ENCODE results near the gene GLOD4.

GLOD4 gene

DNA sequence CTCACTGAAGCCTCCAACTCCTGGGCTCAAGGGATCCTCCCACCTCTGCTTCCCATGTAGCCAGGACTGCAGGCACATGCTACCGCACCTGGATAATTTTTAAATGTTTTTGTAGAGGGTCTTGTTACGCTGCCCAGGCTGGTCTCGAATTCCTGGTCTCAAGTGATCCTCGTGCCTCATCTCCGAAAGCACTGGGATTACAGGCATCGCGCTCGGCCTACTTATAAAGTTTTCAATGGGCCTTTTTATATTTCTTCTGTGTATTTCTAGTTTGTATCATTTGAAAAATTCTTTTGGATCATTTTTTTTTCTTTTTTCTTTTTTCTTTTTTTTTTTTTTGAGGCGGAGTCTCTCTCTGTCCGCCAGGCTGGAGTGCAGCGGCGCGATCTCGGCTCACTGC, 57.0 kb downstream of the GLOD4 start:
- Histone ChIP-seq H3K27me3 (ENCODE audit: insufficient read depth, low read length, poor library complexity) (no peaks in the 10 kb centered on the region), H2AFZ (ENCODE audit: low read depth, low read length) (no peak overlapping the region), H3K9ac (ENCODE audit: low read depth, low read length) (no peak overlapping the region), H3K79me2 (ENCODE audit: insufficient read depth, low read length) (no peaks in the 10 kb centered on the region), H3K9me3 (ENCODE audit: insufficient read depth, low read length, severe bottlenecking) (no peaks in the 10 kb centered on the region), H4K20me1 (ENCODE audit: insufficient read depth, low read length) (no peaks in the 10 kb centered on the region), H3K27ac (ENCODE audit: low read length) (no peak overlapping the region), H3K4me1 (ENCODE audit: insufficient read depth, low read length) (no peaks in the 10 kb centered on the region), H3K36me3 (ENCODE audit: insufficient read depth, low read length) (no peaks in the 10 kb centered on the region), H3K4me2 (ENCODE audit: insufficient read depth, low read length) (no peak overlapping the region), H3K4me3 (ENCODE audit: low read depth in 1 of 2, low read length in 2 of 2) (no peak overlapping the region)
- ATAC-seq (ENCODE audit: insufficient read depth, low read depth) (no peak), DNase-seq (no peak)
- no peak for TF ChIP-seq EZH2 (IDR thresholded peaks at IDR 0.05; ENCODE audit: borderline replicate concordance, low read depth, low read length, severe bottlenecking)
- TF ChIP-seq, protein P1, sequence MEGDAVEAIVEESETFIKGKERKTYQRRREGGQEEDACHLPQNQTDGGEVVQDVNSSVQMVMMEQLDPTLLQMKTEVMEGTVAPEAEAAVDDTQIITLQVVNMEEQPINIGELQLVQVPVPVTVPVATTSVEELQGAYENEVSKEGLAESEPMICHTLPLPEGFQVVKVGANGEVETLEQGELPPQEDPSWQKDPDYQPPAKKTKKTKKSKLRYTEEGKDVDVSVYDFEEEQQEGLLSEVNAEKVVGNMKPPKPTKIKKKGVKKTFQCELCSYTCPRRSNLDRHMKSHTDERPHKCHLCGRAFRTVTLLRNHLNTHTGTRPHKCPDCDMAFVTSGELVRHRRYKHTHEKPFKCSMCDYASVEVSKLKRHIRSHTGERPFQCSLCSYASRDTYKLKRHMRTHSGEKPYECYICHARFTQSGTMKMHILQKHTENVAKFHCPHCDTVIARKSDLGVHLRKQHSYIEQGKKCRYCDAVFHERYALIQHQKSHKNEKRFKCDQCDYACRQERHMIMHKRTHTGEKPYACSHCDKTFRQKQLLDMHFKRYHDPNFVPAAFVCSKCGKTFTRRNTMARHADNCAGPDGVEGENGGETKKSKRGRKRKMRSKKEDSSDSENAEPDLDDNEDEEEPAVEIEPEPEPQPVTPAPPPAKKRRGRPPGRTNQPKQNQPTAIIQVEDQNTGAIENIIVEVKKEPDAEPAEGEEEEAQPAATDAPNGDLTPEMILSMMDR (IDR thresholded peaks at IDR 0.05; ENCODE audit: borderline replicate concordance, extremely low read depth, low read length, poor library complexity, severe bottlenecking) = no peak

DNA sequence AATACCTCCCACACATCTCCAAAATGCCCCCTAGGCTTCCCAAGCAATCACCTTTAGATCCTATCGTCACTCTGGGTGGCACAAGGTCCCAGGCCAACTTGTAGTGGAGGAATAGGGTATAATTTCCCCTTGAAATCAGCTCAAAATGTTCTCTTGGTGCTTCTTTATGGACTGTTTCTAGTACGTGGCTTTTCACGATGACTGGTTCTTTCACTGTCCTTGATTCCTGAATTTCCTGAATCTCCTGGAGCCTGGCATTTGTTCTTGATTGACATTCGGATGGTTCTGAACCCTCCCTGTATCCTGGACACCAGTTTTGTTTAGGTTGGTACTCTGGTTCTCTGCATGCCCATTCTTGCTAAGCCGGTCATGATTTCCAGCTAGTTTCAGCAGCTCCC, 60.5 kb downstream of the GLOD4 start:
- Histone ChIP-seq H4K20me1 (ENCODE audit: insufficient read depth, low read length) (no peaks in the 10 kb centered on the region), H3K36me3 (ENCODE audit: insufficient read depth, low read length) (no peaks in the 10 kb centered on the region)

DNA sequence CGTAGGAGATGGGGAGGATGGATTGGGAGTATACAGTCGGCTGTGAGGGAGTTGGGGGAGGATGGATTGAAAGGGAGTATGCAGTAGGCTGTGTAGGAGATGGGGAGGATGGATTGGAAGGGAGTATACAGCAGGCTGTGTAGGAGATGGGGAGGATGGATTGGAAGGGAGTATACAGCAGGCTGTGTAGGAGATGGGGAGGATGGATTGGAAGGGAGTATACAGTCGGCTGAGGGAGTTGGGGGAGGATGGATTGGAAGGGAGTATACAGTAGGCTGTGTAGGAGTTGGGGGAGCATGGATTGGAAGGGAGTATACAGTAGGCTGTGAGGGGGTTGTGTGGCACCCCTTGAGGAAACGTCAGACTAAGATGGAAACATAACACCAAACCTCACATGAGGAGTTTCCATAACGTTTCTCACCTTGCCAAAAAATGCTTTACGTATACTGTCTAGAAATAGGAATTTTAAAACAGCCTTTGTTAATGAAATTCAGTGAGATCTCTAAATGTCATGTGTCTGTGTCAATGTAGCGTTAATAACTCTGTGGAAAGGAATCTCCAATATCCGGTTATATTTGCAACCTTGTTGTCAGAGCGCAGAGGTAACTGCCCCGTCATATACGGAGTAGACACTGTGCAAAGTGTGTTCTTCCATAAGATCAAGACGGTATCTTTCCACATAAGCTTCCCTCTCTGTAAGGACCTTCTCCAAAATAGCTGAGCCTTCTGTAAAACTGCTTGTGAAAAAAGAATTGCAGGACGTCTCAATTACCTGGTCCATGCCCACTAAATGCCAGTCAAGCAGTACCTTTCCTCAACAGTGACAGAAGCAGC, 61.2 kb downstream of the GLOD4 start:
- H4K20me1 ChIP-seq (ENCODE audit: insufficient read depth, low read length) = no peaks in the 10 kb centered on the region
- H3K27me3 ChIP-seq (ENCODE audit: insufficient read depth, low read length, poor library complexity) = no peaks in the 10 kb centered on the region
- H3K79me2 ChIP-seq (ENCODE audit: insufficient read depth, low read length) = no peaks in the 10 kb centered on the region
- H2AFZ ChIP-seq (ENCODE audit: low read depth, low read length) = no peak overlapping the region
- H3K4me1 ChIP-seq (ENCODE audit: insufficient read depth, low read length) = peaks cover 3% of the 10 kb centered on the region; the same call in 1 of the 2 replicates
- ATAC-seq (ENCODE audit: insufficient read depth, low read depth) (no peak), DNase-seq (no peak)
- H3K9me3 ChIP-seq (ENCODE audit: insufficient read depth, low read length, severe bottlenecking) = no peaks in the 10 kb centered on the region
- no peak overlapping the region for H3K4me2 ChIP-seq (ENCODE audit: insufficient read depth, low read length)
- H3K4me3 ChIP-seq (ENCODE audit: low read depth in 1 of 2, low read length in 2 of 2) = no peak overlapping the region
- no peaks in the 10 kb centered on the region for H3K36me3 ChIP-seq (ENCODE audit: insufficient read depth, low read length)
- H3K27ac ChIP-seq (ENCODE audit: low read length) = no peak overlapping the region
- TF ChIP-seq, protein P1 (IDR thresholded peaks at IDR 0.05; ENCODE audit: borderline replicate concordance, extremely low read depth, low read length, poor library complexity, severe bottlenecking) = no peak
- no peak for TF ChIP-seq EZH2 (IDR thresholded peaks at IDR 0.05; ENCODE audit: borderline replicate concordance, low read depth, low read length, severe bottlenecking)
- no peak overlapping the region for H3K9ac ChIP-seq (ENCODE audit: low read depth, low read length)

More for the DNA sequence above, 60.5 kb downstream of the GLOD4 start:
- TF ChIP-seq EZH2 (IDR thresholded peaks at IDR 0.05; ENCODE audit: borderline replicate concordance, low read depth, low read length, severe bottlenecking) = no peak
- TF ChIP-seq, protein P1 (IDR thresholded peaks at IDR 0.05; ENCODE audit: borderline replicate concordance, extremely low read depth, low read length, poor library complexity, severe bottlenecking) = no peak
- DNase-seq (no peak), ATAC-seq (ENCODE audit: insufficient read depth, low read depth) (no peak)
- no peaks in the 10 kb centered on the region for H3K79me2 ChIP-seq (ENCODE audit: insufficient read depth, low read length)
- no peak overlapping the region for H3K9ac ChIP-seq (ENCODE audit: low read depth, low read length)
- H3K4me2 ChIP-seq (ENCODE audit: insufficient read depth, low read length) = no peak overlapping the region
- no peak overlapping the region for H3K4me3 ChIP-seq (ENCODE audit: low read depth in 1 of 2, low read length in 2 of 2)
- no peaks in the 10 kb centered on the region for H3K9me3 ChIP-seq (ENCODE audit: insufficient read depth, low read length, severe bottlenecking)
- no peak overlapping the region for H3K27ac ChIP-seq (ENCODE audit: low read length)
- no peak overlapping the region for H2AFZ ChIP-seq (ENCODE audit: low read depth, low read length)
- H3K27me3 ChIP-seq (ENCODE audit: insufficient read depth, low read length, poor library complexity) = no peaks in the 10 kb centered on the region
- H3K4me1 ChIP-seq (ENCODE audit: insufficient read depth, low read length) = no peaks in the 10 kb centered on the region

Measured in DND-41 (cell line).